ENCODE measurements around the gene ARHGEF12.

ARHGEF12 gene

GRCh38 chr11:120482149-120482548 lies 145.9 kb downstream of the ARHGEF12 start:
- no peak overlapping the region for H3K4me3 ChIP-seq (ENCODE audit: low read length)
- TF ChIP-seq, protein P1, sequence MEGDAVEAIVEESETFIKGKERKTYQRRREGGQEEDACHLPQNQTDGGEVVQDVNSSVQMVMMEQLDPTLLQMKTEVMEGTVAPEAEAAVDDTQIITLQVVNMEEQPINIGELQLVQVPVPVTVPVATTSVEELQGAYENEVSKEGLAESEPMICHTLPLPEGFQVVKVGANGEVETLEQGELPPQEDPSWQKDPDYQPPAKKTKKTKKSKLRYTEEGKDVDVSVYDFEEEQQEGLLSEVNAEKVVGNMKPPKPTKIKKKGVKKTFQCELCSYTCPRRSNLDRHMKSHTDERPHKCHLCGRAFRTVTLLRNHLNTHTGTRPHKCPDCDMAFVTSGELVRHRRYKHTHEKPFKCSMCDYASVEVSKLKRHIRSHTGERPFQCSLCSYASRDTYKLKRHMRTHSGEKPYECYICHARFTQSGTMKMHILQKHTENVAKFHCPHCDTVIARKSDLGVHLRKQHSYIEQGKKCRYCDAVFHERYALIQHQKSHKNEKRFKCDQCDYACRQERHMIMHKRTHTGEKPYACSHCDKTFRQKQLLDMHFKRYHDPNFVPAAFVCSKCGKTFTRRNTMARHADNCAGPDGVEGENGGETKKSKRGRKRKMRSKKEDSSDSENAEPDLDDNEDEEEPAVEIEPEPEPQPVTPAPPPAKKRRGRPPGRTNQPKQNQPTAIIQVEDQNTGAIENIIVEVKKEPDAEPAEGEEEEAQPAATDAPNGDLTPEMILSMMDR (conservative IDR thresholded peaks at IDR 0.05; ENCODE audit: low read depth, low read length), result no peak
- DNase-seq (ENCODE audit: low read depth), result no peak

GRCh38 chr11:120484722-120485121 lies 148.5 kb downstream of the ARHGEF12 start:
- DNase-seq (ENCODE audit: low read depth), result no peak
- TF ChIP-seq, protein P1 (conservative IDR thresholded peaks at IDR 0.05; ENCODE audit: low read depth, low read length), result no peak
- no peak overlapping the region for H3K4me3 ChIP-seq (ENCODE audit: low read length)

- TF ChIP-seq, protein P1 (conservative IDR thresholded peaks at IDR 0.05; ENCODE audit: low read depth, low read length), result no peak
- no peak for DNase-seq (ENCODE audit: low read depth)
- H3K4me3 ChIP-seq (ENCODE audit: low read length), result no peak overlapping the region
These were observed 149.9 kb downstream of the ARHGEF12 start for GRCh38 chr11:120486138-120486537.

- no peak overlapping the region for H3K4me3 ChIP-seq (ENCODE audit: low read length)
These were observed 153.6 kb downstream of the ARHGEF12 start for GRCh38 chr11:120489799-120490198.

GRCh38 chr11:120492486-120492885 lies 156.3 kb downstream of the ARHGEF12 start:
- no peak overlapping the region for H3K4me3 ChIP-seq (ENCODE audit: low read length)
- no peak for DNase-seq (ENCODE audit: low read depth)
- TF ChIP-seq, protein P1 (conservative IDR thresholded peaks at IDR 0.05; ENCODE audit: low read depth, low read length), result no peak

More at GRCh38 chr11:120489799-120490198, 153.6 kb downstream of the ARHGEF12 start:
- TF ChIP-seq, protein P1 (conservative IDR thresholded peaks at IDR 0.05; ENCODE audit: low read depth, low read length), result no peak
- DNase-seq (ENCODE audit: low read depth), result no peak

GRCh38 chr11:120494595-120494994 lies 158.4 kb downstream of the ARHGEF12 start:
- no peak overlapping the region for H3K4me3 ChIP-seq (ENCODE audit: low read length)
- DNase-seq (ENCODE audit: low read depth), result no peak
- TF ChIP-seq, protein P1 (conservative IDR thresholded peaks at IDR 0.05; ENCODE audit: low read depth, low read length), result no peak

DNA sequence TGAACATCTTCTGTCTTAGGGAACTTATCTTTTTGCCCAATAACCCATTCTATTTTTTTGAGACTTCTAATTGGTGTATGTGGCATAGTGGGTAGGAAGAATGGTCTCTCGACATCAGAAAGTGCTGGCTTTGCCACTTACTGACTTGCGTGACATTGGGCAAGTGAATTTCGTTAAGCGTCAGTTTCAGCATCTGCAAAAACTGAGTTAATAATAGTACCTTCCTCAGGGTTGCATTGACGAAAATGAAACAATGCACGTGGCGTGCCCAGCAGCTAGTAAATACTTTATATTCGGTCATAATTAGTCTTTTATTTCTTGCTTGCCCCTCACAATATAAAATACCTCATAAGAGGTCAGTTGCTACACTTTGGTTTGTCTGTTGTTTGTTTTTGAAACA lies 162.9 kb downstream of the ARHGEF12 start:
- no peak for DNase-seq (ENCODE audit: low read depth)
- H3K4me3 ChIP-seq (ENCODE audit: low read length), result no peak overlapping the region
- TF ChIP-seq, protein P1 (conservative IDR thresholded peaks at IDR 0.05; ENCODE audit: low read depth, low read length), result no peak
